Upper lobe of left lung (tissue), 6 donors: ENCODE data around the gene PTPRO. TPM values are rescaled to one million over a fixed set of nuclear protein-coding genes. Genes with fewer than 3 reads are reported as not detected.

Experiments
- ATAC-seq, 2 donors: fragments of 200-7000 bp; cut with Tn5 transposase; one replicate each; pipeline ENCODE4 v1.9.1; 2022; ENCODE audit warnings: mild to moderate bottlenecking in 2 of 2, moderate library complexity in 2 of 2; ENCODE audit not compliant: low FRiP score in 2 of 2
- DNase-seq, 2 donors: peaks; one replicate each; pipeline ENCODE4 v3.0.0-alpha.2; 2019 to 2020
- H3K27ac ChIP-seq, 4 donors: fragments of 200-600 bp; sonication (generic); one replicate each; pipeline ENCODE4 v1.5.1; 2016 to 2019
- H3K27me3 ChIP-seq, 4 donors: fragments of 200-600 bp; sonication (generic); one replicate each; pipeline ENCODE4 v1.5.1; 2017 to 2019
- H3K36me3 ChIP-seq, 4 donors: fragments of 200-600 bp; sonication (generic); one replicate each; pipeline ENCODE4 v1.5.1; 2016 to 2019
- H3K4me1 ChIP-seq, 4 donors: fragments of 200-600 bp; sonication (generic); one replicate each; pipeline ENCODE4 v1.5.1; 2018 to 2019
- H3K4me3 ChIP-seq, 4 donors: fragments of 200-600 bp; sonication (generic); one replicate each; pipeline ENCODE4 v1.5.1; 2017 to 2019; ENCODE audit warnings: mild to moderate bottlenecking in 2 of 4, moderate library complexity in 1 of 4
- H3K9me3 ChIP-seq, 4 donors: fragments of 200-600 bp; sonication (generic); one replicate each; pipeline ENCODE4 v1.5.1; 2018 to 2019
- EP300 ChIP-seq, 4 donors: sonication (generic); formaldehyde crosslinking; IDR thresholded peaks; one replicate each; pipeline ENCODE4 v1.5.1; 2017; ENCODE audit warnings: antibody characterized with exemption in 4 of 4, control low read depth in 2 of 4
- POLR2A ChIP-seq, 4 donors: fragments of 450-650 bp; IDR thresholded peaks; one replicate each; pipeline ENCODE4 v1.5.1; 2016 to 2017; ENCODE audit warnings: antibody characterized with exemption in 4 of 4, mild to moderate bottlenecking in 2 of 4
- POLR2AphosphoS5 ChIP-seq, 2 donors: sonication (generic); formaldehyde crosslinking; IDR thresholded peaks; one replicate each; pipeline ENCODE4 v1.5.1; 2017; ENCODE audit warnings: antibody characterized with exemption in 2 of 2
- WGBS, 2 donors: methylation state at CpG; one replicate each; pipeline ENCODE4 v1.1.5; 2017 to 2018; 5-methylcytosine and 5-hydroxymethylcytosine counted together
- total RNA-seq, 6 donors: library from RNA; depleted of rRNA in 4 of 6; stranded (reverse); fragments of >200 nt in 4 of 6; gene quantifications; one replicate each; pipeline versions ENCODE4 v1.1.0 to v1.2.1, GENCODE V29; 2016 to 2021
- TF ChIP-seq, protein P1 (sequence below), 6 experiments: fragments of 450-650 bp in 4 of 6; fragments of 200-600 bp in 2 of 6; sonication (generic) in 2 of 6; IDR thresholded peaks; one replicate each; pipeline ENCODE4 v1.5.1; 2016 to 2019; ENCODE audit warnings: antibody characterized with exemption in 6 of 6
- donor health status: DM: no; HTN: no; CAD: no; lungs with moderate emphysema.
- donor health status: DM: no; HTN: yes; CAD: no; lungs with severe emphysema.

The PTPRO gene
- total RNA-seq, 6 donors from 2014 or later: 3.6 to 19.0 (median 8.4) TPM

DNA sequence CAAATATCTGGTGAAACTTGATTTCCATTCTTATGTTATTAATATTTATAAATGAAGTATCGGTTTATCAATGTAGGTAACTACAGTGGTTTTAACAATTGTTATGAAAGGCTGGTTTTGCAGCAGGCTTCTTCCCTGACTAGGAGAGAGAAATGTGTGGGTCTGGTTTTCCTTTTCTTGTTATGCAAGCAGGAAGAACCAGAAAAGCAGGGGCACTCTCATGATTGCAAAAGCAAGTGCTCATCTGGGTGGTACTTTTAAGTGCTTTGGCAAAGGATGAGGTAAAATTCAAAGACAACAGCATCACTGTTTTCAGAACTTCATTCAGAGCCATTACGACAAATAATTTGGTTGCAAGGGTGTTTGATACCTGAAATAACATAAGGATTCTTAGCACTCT, 105.6 kb downstream of the PTPRO start:
- no peak overlapping the region for H3K4me3 ChIP-seq
- H3K9me3 ChIP-seq: no peaks in the 10 kb centered on the region
- H3K27ac ChIP-seq: no peak overlapping the region
- ATAC-seq (no peak), DNase-seq (no peak)
- TF ChIP-seq, protein P1, sequence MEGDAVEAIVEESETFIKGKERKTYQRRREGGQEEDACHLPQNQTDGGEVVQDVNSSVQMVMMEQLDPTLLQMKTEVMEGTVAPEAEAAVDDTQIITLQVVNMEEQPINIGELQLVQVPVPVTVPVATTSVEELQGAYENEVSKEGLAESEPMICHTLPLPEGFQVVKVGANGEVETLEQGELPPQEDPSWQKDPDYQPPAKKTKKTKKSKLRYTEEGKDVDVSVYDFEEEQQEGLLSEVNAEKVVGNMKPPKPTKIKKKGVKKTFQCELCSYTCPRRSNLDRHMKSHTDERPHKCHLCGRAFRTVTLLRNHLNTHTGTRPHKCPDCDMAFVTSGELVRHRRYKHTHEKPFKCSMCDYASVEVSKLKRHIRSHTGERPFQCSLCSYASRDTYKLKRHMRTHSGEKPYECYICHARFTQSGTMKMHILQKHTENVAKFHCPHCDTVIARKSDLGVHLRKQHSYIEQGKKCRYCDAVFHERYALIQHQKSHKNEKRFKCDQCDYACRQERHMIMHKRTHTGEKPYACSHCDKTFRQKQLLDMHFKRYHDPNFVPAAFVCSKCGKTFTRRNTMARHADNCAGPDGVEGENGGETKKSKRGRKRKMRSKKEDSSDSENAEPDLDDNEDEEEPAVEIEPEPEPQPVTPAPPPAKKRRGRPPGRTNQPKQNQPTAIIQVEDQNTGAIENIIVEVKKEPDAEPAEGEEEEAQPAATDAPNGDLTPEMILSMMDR (IDR thresholded peaks at IDR 0.05): no peak
- no peak for TF ChIP-seq POLR2A (IDR thresholded peaks at IDR 0.05)
- no peak for TF ChIP-seq POLR2AphosphoS5 (IDR thresholded peaks at IDR 0.05)
- no peak for TF ChIP-seq EP300 (IDR thresholded peaks at IDR 0.05)
- WGBS, 2 donors: 89 to 90% methylated on average over 2 of the region's 2 CpGs
- H3K4me1 ChIP-seq: no peaks in the 10 kb centered on the region
- H3K27me3 ChIP-seq: no peaks in the 10 kb centered on the region
- no peaks in the 10 kb centered on the region for H3K36me3 ChIP-seq

DNA sequence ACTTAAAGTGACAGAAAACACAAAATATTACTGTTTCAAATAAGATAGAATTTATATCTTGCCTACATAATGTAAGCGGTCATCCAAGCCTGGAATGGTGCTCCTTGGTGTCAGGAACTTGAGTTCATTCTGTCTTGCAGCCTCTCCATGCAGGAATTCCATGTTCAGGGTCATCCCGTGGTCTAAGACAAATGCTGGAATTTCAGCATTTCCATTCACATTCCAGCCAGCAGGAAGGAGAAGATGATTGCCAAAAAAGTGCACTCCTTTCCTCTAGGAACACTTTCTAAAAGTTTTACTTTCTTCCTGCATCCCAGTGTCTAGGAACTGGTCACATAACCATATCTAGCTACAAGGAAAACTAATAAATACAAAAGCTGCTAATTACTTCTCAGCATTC, 106.3 kb downstream of the PTPRO start:
- TF ChIP-seq POLR2A (IDR thresholded peaks at IDR 0.05) (no peak), EP300 (IDR thresholded peaks at IDR 0.05) (no peak), POLR2AphosphoS5 (IDR thresholded peaks at IDR 0.05) (no peak)
- TF ChIP-seq, protein P1 (IDR thresholded peaks at IDR 0.05): no peak
- no peak overlapping the region for H3K4me3 ChIP-seq
- H3K36me3 ChIP-seq: no peaks in the 10 kb centered on the region
- no peaks in the 10 kb centered on the region for H3K9me3 ChIP-seq
- no peak overlapping the region for H3K27ac ChIP-seq
- DNase-seq: no peak
- ATAC-seq: no peak
- 53 to 56% methylated on average over 2 of the region's 2 CpGs for WGBS, 2 donors
- no peaks in the 10 kb centered on the region for H3K27me3 ChIP-seq
- no peaks in the 10 kb centered on the region for H3K4me1 ChIP-seq

DNA sequence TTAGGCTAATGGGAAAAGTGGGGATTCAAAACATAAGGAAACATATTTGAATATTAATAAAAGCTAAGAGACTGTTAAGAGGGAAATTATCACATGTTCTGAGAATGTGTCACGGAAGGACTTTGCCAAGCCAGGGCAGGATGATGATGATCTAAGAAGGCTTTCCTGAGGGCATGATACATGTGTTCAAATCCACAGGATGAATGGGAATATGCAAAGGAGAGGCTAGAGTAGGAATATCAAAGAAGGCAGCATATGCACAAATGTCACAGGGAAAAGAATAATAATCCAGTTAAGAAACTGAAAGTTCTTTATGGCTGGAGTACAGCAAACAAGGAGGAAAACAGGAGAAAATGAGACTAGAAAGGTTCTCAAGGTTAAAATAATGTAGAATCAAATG, 107.0 kb downstream of the PTPRO start:
- Histone ChIP-seq H3K27me3 (no peaks in the 10 kb centered on the region), H3K9me3 (no peaks in the 10 kb centered on the region), H3K4me1 (no peaks in the 10 kb centered on the region), H3K36me3 (no peaks in the 10 kb centered on the region), H3K27ac (no peak overlapping the region), H3K4me3 (no peak overlapping the region)
- ATAC-seq: no peak
- no peak for TF ChIP-seq POLR2A (IDR thresholded peaks at IDR 0.05)
- no peak for TF ChIP-seq POLR2AphosphoS5 (IDR thresholded peaks at IDR 0.05)
- TF ChIP-seq, protein P1 (IDR thresholded peaks at IDR 0.05): no peak
- no peak for TF ChIP-seq EP300 (IDR thresholded peaks at IDR 0.05)
- 93 to 95% methylated on average over 1 of the region's 1 CpG for WGBS, 2 donors
- no peak for DNase-seq

DNA sequence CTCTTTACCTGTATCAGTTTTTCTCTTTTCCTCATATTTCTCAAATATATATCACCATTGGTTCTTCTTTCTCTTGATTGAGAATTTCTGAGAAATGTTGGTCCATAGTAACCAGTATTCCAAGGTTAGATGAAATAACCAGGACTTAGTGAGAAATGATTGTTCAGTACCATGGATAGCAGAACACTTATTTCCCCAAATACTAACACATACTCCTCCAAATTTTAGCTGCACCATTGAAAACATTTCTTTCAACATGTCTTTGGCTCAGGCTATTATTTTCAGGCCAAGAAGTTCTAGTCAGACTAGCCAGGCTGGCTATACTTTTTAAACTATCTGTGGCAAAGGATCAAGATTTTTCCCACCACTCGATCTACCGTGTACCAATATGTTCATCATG, 113.3 kb downstream of the PTPRO start:
- Histone ChIP-seq H3K4me1 (no peaks in the 10 kb centered on the region), H3K36me3 (no peaks in the 10 kb centered on the region), H3K9me3 (peaks cover 0 to 6% (median 0%) of the 10 kb centered on the region in 4 donors), H3K27ac (no peak overlapping the region), H3K27me3 (no peaks in the 10 kb centered on the region), H3K4me3 (no peak overlapping the region)
- 100% methylated on average over 2 of the region's 2 CpGs for WGBS, 2 donors
- DNase-seq (no peak), ATAC-seq (no peak)
- no peak for TF ChIP-seq POLR2A (IDR thresholded peaks at IDR 0.05)
- TF ChIP-seq POLR2AphosphoS5 (IDR thresholded peaks at IDR 0.05): no peak
- TF ChIP-seq EP300 (IDR thresholded peaks at IDR 0.05): no peak
- TF ChIP-seq, protein P1 (IDR thresholded peaks at IDR 0.05): no peak

DNA sequence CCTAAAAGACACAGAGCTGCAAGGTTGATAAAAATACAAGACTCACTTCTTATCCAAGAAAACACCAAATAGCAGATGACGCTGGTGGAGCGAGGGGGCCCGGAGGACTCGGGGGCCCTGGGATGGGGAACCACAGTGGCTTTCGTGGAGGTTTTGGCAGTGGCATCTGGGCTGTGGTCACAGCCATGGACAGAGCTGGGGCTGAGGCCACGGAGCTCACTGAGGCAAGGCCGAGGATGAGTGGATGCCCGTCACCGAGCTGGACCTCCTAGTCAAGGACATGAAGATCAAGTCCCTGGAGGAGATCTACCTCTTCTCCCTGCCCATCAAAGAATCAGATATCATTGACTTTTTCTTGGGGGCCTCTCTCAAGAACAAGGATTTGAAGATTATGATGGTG, 117.2 kb downstream of the PTPRO start:
- Histone ChIP-seq H3K27me3 (no peaks in the 10 kb centered on the region), H3K27ac (no peak overlapping the region), H3K36me3 (no peaks in the 10 kb centered on the region), H3K9me3 (peaks cover 0 to 6% (median 0%) of the 10 kb centered on the region in 4 donors), H3K4me3 (no peak overlapping the region), H3K4me1 (no peaks in the 10 kb centered on the region)
- no peak for ATAC-seq
- 92 to 97% methylated on average over 9 of the region's 9 CpGs for WGBS, 2 donors
- no peak for TF ChIP-seq POLR2AphosphoS5 (IDR thresholded peaks at IDR 0.05)
- TF ChIP-seq, protein P1 (IDR thresholded peaks at IDR 0.05): no peak
- no peak for TF ChIP-seq EP300 (IDR thresholded peaks at IDR 0.05)
- no peak for TF ChIP-seq POLR2A (IDR thresholded peaks at IDR 0.05)
- peak in 1 of 2 donors; percentile 34 for DNase-seq
